Central memory CD8-positive, alpha-beta T cell (primary cell): Measurements from ENCODE around the gene PCARE.

Experiments used
- ATAC-seq: fragments of 150-1000 bp; cut with Tn5 transposase; replicated peaks from 2 replicates; pipeline ENCODE4 v1.10.0; 2022; ENCODE audit warnings: mild to moderate bottlenecking, moderate FRiP score, moderate number of reproducible peaks; ENCODE audit not compliant: poor library complexity, severe bottlenecking; ENCODE audit errors: extremely low read depth
- DNase-seq, 2 donors: peaks; one replicate each; pipeline ENCODE4 v3.0.0; 2021; ENCODE audit warnings: low spot score in 2 of 2
- H3K27ac Mint-ChIP-seq: one replicate; pipeline ENCODE4 v1.8.0; 2022; ENCODE audit warnings: low read depth, mild to moderate bottlenecking, moderate library complexity, mixed read lengths
- H3K27me3 Mint-ChIP-seq: one replicate; pipeline ENCODE4 v1.8.0; 2022; ENCODE audit warnings: mixed read lengths
- H3K36me3 Mint-ChIP-seq: one replicate; pipeline ENCODE4 v1.8.0; 2022; ENCODE audit warnings: mild to moderate bottlenecking, moderate library complexity, mixed read lengths; ENCODE audit not compliant: insufficient read depth
- H3K4me1 Mint-ChIP-seq: one replicate; pipeline ENCODE4 v1.8.0; 2022; ENCODE audit warnings: mixed read lengths
- H3K4me3 Mint-ChIP-seq: one replicate; pipeline ENCODE4 v1.8.0; 2022; ENCODE audit warnings: mild to moderate bottlenecking, moderate library complexity, mixed read lengths
- H3K9me3 Mint-ChIP-seq: one replicate; pipeline ENCODE4 v1.8.0; 2022; ENCODE audit warnings: mixed read lengths

PCARE gene

GRCh38 chr2:29055601-29056000 lies 18.7 kb downstream of the PCARE start:
- DNase-seq (no peak), ATAC-seq (no peak)
- no peaks in the 10 kb centered on the region for H3K27me3 Mint-ChIP-seq
- no peaks in the 10 kb centered on the region for H3K4me1 Mint-ChIP-seq
- no peak overlapping the region for H3K27ac Mint-ChIP-seq
- H3K36me3 Mint-ChIP-seq = peaks cover 3% of the 10 kb centered on the region
- no peaks in the 10 kb centered on the region for H3K9me3 Mint-ChIP-seq
- H3K4me3 Mint-ChIP-seq = no peak overlapping the region

- ATAC-seq = no peak
- no peaks in the 10 kb centered on the region for H3K9me3 Mint-ChIP-seq
- H3K27me3 Mint-ChIP-seq = no peaks in the 10 kb centered on the region
- H3K4me1 Mint-ChIP-seq = no peaks in the 10 kb centered on the region
- no peak for DNase-seq
- H3K4me3 Mint-ChIP-seq = no peak overlapping the region
- H3K36me3 Mint-ChIP-seq = peaks cover 7% of the 10 kb centered on the region
- no peak overlapping the region for H3K27ac Mint-ChIP-seq
These were observed 19.9 kb downstream of the PCARE start for GRCh38 chr2:29054430-29054829.

- no peak for ATAC-seq
- no peaks in the 10 kb centered on the region for H3K9me3 Mint-ChIP-seq
- H3K27ac Mint-ChIP-seq = no peak overlapping the region
- no peaks in the 10 kb centered on the region for H3K4me1 Mint-ChIP-seq
- no peak for DNase-seq
- no peaks in the 10 kb centered on the region for H3K27me3 Mint-ChIP-seq
- no peak overlapping the region for H3K4me3 Mint-ChIP-seq
- peaks cover 9% of the 10 kb centered on the region for H3K36me3 Mint-ChIP-seq
These were observed 20.5 kb downstream of the PCARE start for GRCh38 chr2:29053670-29054400.

- Mint-ChIP-seq H3K4me3 (no peak overlapping the region), H3K27ac (no peak overlapping the region), H3K36me3 (peaks cover 10% of the 10 kb centered on the region), H3K27me3 (no peaks in the 10 kb centered on the region), H3K4me1 (no peaks in the 10 kb centered on the region), H3K9me3 (no peaks in the 10 kb centered on the region)
- ATAC-seq (no peak), DNase-seq (no peak)
These were observed 21.1 kb downstream of the PCARE start for GRCh38 chr2:29053223-29053622.

GRCh38 chr2:29052807-29053206 lies 21.5 kb downstream of the PCARE start:
- Mint-ChIP-seq H3K36me3 (peaks cover 14% of the 10 kb centered on the region), H3K27me3 (no peaks in the 10 kb centered on the region), H3K27ac (peak overlapping the region; percentile 47), H3K4me1 (no peaks in the 10 kb centered on the region), H3K9me3 (no peaks in the 10 kb centered on the region), H3K4me3 (no peak overlapping the region)
- DNase-seq (no peak), ATAC-seq (no peak)

GRCh38 chr2:29051730-29052129 lies 22.6 kb downstream of the PCARE start:
- Mint-ChIP-seq H3K9me3 (no peaks in the 10 kb centered on the region), H3K4me1 (no peaks in the 10 kb centered on the region), H3K36me3 (peaks cover 15% of the 10 kb centered on the region), H3K27ac (no peak overlapping the region), H3K4me3 (no peak overlapping the region), H3K27me3 (no peaks in the 10 kb centered on the region)
- DNase-seq (no peak), ATAC-seq (no peak)

GRCh38 chr2:29050591-29050990 lies 23.7 kb downstream of the PCARE start:
- no peaks in the 10 kb centered on the region for H3K4me1 Mint-ChIP-seq
- ATAC-seq = no peak
- H3K27ac Mint-ChIP-seq = no peak overlapping the region
- peaks cover 17% of the 10 kb centered on the region for H3K36me3 Mint-ChIP-seq
- DNase-seq = no peak
- H3K9me3 Mint-ChIP-seq = no peaks in the 10 kb centered on the region
- no peak overlapping the region for H3K4me3 Mint-ChIP-seq
- no peaks in the 10 kb centered on the region for H3K27me3 Mint-ChIP-seq

- Mint-ChIP-seq H3K36me3 (peaks cover 15% of the 10 kb centered on the region), H3K27ac (no peak overlapping the region)
These were observed 27.1 kb downstream of the PCARE start for GRCh38 chr2:29047083-29047845.

GRCh38 chr2:29046321-29046720 lies 28.0 kb downstream of the PCARE start:
- Mint-ChIP-seq H3K36me3 (peaks cover 13% of the 10 kb centered on the region), H3K27ac (no peak overlapping the region), H3K9me3 (no peaks in the 10 kb centered on the region), H3K4me3 (no peak overlapping the region), H3K4me1 (no peaks in the 10 kb centered on the region), H3K27me3 (no peaks in the 10 kb centered on the region)
- no peak for DNase-seq
- no peak for ATAC-seq

More at GRCh38 chr2:29047083-29047845, 27.1 kb downstream of the PCARE start:
- no peak for ATAC-seq
- no peaks in the 10 kb centered on the region for H3K27me3 Mint-ChIP-seq
- no peaks in the 10 kb centered on the region for H3K9me3 Mint-ChIP-seq
- H3K4me1 Mint-ChIP-seq = no peaks in the 10 kb centered on the region
- H3K4me3 Mint-ChIP-seq = no peak overlapping the region
- no peak for DNase-seq

- H3K4me3 Mint-ChIP-seq = no peak overlapping the region
- peaks cover 9% of the 10 kb centered on the region for H3K36me3 Mint-ChIP-seq
- H3K27ac Mint-ChIP-seq = no peak overlapping the region
- H3K9me3 Mint-ChIP-seq = no peaks in the 10 kb centered on the region
- no peak for DNase-seq
- H3K4me1 Mint-ChIP-seq = peaks cover 2% of the 10 kb centered on the region
- no peak for ATAC-seq
- H3K27me3 Mint-ChIP-seq = no peaks in the 10 kb centered on the region
These were observed 29.9 kb downstream of the PCARE start for GRCh38 chr2:29044459-29044858.

- Mint-ChIP-seq H3K27ac (no peak overlapping the region), H3K27me3 (no peaks in the 10 kb centered on the region), H3K4me1 (peaks cover 5% of the 10 kb centered on the region), H3K9me3 (no peaks in the 10 kb centered on the region), H3K36me3 (peaks cover 7% of the 10 kb centered on the region), H3K4me3 (no peak overlapping the region)
- ATAC-seq (no peak), DNase-seq (no peak)
These were observed 31.7 kb downstream of the PCARE start for GRCh38 chr2:29042561-29043075.

- H3K27me3 Mint-ChIP-seq = no peaks in the 10 kb centered on the region
- ATAC-seq = no peak
- no peak overlapping the region for H3K4me3 Mint-ChIP-seq
These were observed 33.1 kb downstream of the PCARE start for GRCh38 chr2:29041161-29041660.

GRCh38 chr2:29040552-29040951 lies 33.8 kb downstream of the PCARE start:
- no peak for ATAC-seq
- no peaks in the 10 kb centered on the region for H3K27me3 Mint-ChIP-seq
- no peaks in the 10 kb centered on the region for H3K9me3 Mint-ChIP-seq
- H3K27ac Mint-ChIP-seq = peak overlapping the region; percentile 29
- H3K4me1 Mint-ChIP-seq = peaks cover 11% of the 10 kb centered on the region
- H3K36me3 Mint-ChIP-seq = peaks cover 5% of the 10 kb centered on the region
- DNase-seq = no peak
- no peak overlapping the region for H3K4me3 Mint-ChIP-seq

More at GRCh38 chr2:29041161-29041660, 33.1 kb downstream of the PCARE start:
- Mint-ChIP-seq H3K9me3 (no peaks in the 10 kb centered on the region), H3K36me3 (peaks cover 6% of the 10 kb centered on the region), H3K4me1 (peaks cover 10% of the 10 kb centered on the region), H3K27ac (no peak overlapping the region)
- DNase-seq = no peak
